IMR-90 (cell line): ENCODE measurements around the gene EBF3. TPM values are rescaled to one million over a fixed set of nuclear protein-coding genes. Genes with fewer than 3 reads are reported as not detected.

Experiments
- ATAC-seq: fragments of 200-7000 bp; cut with Tn5 transposase; 2 replicates; pipeline ENCODE4 v1.9.1; 2020; ENCODE audit warnings: low read depth, mild to moderate bottlenecking, moderate library complexity
- Bru-seq: library from RNA; stranded (reverse); fragments of 400-500 nt; gene quantifications from one replicate; lab custom pipeline; 2021; lab: Mats Ljungman, UMichigan
- BruChase-seq, 2 experiments: library from RNA; stranded (reverse); fragments of 400-500 nt; gene quantifications; one replicate each; lab custom pipeline; 2021; lab: Mats Ljungman, UMichigan
- BruUV-seq: library from RNA; stranded (reverse); fragments of 400-500 nt; replicated peaks from 2 replicates; lab custom pipeline; 2021; lab: Mats Ljungman, UMichigan
- CTCF ChIA-PET: fragments of 300-600 bp; formaldehyde crosslinking; extraction: SDS; loops from one replicate; lab custom pipeline; 2021; ENCODE audit warnings: antibody characterized with exemption; lab: Yijun Ruan, JAX
- POLR2A ChIA-PET: fragments of 300-600 bp; sonication (Branson Sonifier 250); formaldehyde crosslinking; loops from one replicate; lab custom pipeline; 2022; ENCODE audit warnings: antibody characterized with exemption; ENCODE audit not compliant: unreplicated experiment; lab: Charles Lee
- DNase-seq: peaks from one replicate; pipeline ENCODE4 v3.0.0; 2013
- H2AFZ ChIP-seq: replicated peaks from 2 replicates; pipeline ENCODE3; 2013; ENCODE audit warnings: low read length, mild to moderate bottlenecking; ENCODE audit not compliant: poor library complexity
- H2AK5ac ChIP-seq: 2 replicates; pipeline ENCODE4 v1.6.1; 2013; ENCODE audit warnings: low read depth, low read length, inconsistent platforms
- H2AK9ac ChIP-seq: replicated peaks from 2 replicates; pipeline ENCODE3; 2013; ENCODE audit warnings: mild to moderate bottlenecking, low read depth, low read length, moderate library complexity; ENCODE audit not compliant: poor library complexity
- H2BK120ac ChIP-seq: 2 replicates; pipeline ENCODE4 v1.6.1; 2013; ENCODE audit warnings: low read depth, low read length, inconsistent platforms
- H2BK15ac ChIP-seq: 3 replicates; pipeline ENCODE4 v1.6.1; 2013; ENCODE audit warnings: low read depth, low read length, inconsistent platforms
- H2BK20ac ChIP-seq: 2 replicates; pipeline ENCODE4 v1.6.1; 2013; ENCODE audit warnings: low read depth, mild to moderate bottlenecking, inconsistent platforms, low read length, moderate library complexity
- H2BK5ac ChIP-seq: 2 replicates; pipeline ENCODE4 v1.6.1; 2013; ENCODE audit warnings: mild to moderate bottlenecking, low read depth, low read length, inconsistent platforms; ENCODE audit not compliant: poor library complexity, severe bottlenecking
- H3K14ac ChIP-seq: replicated peaks from 2 replicates; pipeline ENCODE4 v1.6.1; 2013; ENCODE audit warnings: low read depth, low read length, inconsistent platforms
- H3K18ac ChIP-seq: 2 replicates; pipeline ENCODE4 v1.6.1; 2013; ENCODE audit warnings: low read depth, low read length, control low read depth
- H3K23ac ChIP-seq: 2 replicates; pipeline ENCODE4 v1.6.1; 2013; ENCODE audit warnings: low read depth, low read length, inconsistent platforms
- H3K27ac ChIP-seq: 2 replicates; pipeline ENCODE4 v1.5.1; 2013; ENCODE audit warnings: mild to moderate bottlenecking, control low read depth, low read length; ENCODE audit not compliant: insufficient read depth
- H3K27me3 ChIP-seq: 2 replicates; pipeline ENCODE4 v1.6.1; 2013; ENCODE audit warnings: low read length; ENCODE audit not compliant: control insufficient read depth, insufficient read depth
- H3K36me3 ChIP-seq: 2 replicates; pipeline ENCODE4 v1.6.1; 2013; ENCODE audit warnings: low read length, mixed read lengths; ENCODE audit not compliant: control insufficient read depth, insufficient read depth
- H3K4ac ChIP-seq: 2 replicates; pipeline ENCODE4 v1.6.1; 2013; ENCODE audit warnings: low read depth, low read length, inconsistent platforms
- H3K4me1 ChIP-seq: 2 replicates; pipeline ENCODE4 v1.6.1; 2013; ENCODE audit warnings: low read length, mixed read lengths; ENCODE audit not compliant: control insufficient read depth, insufficient read depth
- H3K4me2 ChIP-seq: 2 replicates; pipeline ENCODE4 v1.6.1; 2013; ENCODE audit warnings: low read depth, mild to moderate bottlenecking, control low read depth, low read length, moderate library complexity
- H3K4me3 ChIP-seq: 2 replicates; pipeline ENCODE4 v1.5.1; 2013; ENCODE audit warnings: low read depth, mild to moderate bottlenecking, control low read depth, low read length, moderate library complexity; ENCODE audit not compliant: insufficient read depth
- H3K56ac ChIP-seq: 2 replicates; pipeline ENCODE4 v1.6.1; 2013; ENCODE audit warnings: low read length, inconsistent platforms; ENCODE audit not compliant: insufficient read depth; ENCODE audit errors: extremely low read depth
- H3K79me1 ChIP-seq, 2 experiments: 2 replicates each; pipeline ENCODE4 v1.6.1; 2013; ENCODE audit warnings: low read length in 2 of 2, inconsistent platforms in 1 of 2, low read depth in 1 of 2
- H3K9ac ChIP-seq: 2 replicates; pipeline ENCODE4 v1.6.1; 2013; ENCODE audit warnings: low read depth, low read length, control low read depth
- H3K9me1 ChIP-seq: 2 replicates; pipeline ENCODE4 v1.6.1; 2013; ENCODE audit warnings: low read length, inconsistent platforms; ENCODE audit not compliant: insufficient read depth
- H3K9me3 ChIP-seq: 2 replicates; pipeline ENCODE4 v1.6.1; 2013; ENCODE audit warnings: low read length; ENCODE audit not compliant: control insufficient read depth, insufficient read depth
- H4K20me1 ChIP-seq: 2 replicates; pipeline ENCODE4 v1.6.1; 2013; ENCODE audit warnings: low read length, inconsistent platforms; ENCODE audit not compliant: insufficient read depth
- H4K5ac ChIP-seq: 2 replicates; pipeline ENCODE4 v1.6.1; 2013; ENCODE audit warnings: mild to moderate bottlenecking, low read depth, low read length, control low read depth
- H4K8ac ChIP-seq, 2 experiments: 2 replicates each; pipeline ENCODE4 v1.6.1; 2013; ENCODE audit warnings: low read depth in 2 of 2, low read length in 2 of 2, control low read depth in 1 of 2, inconsistent platforms in 1 of 2
- H4K91ac ChIP-seq: 2 replicates; pipeline ENCODE4 v1.6.1; 2013; ENCODE audit warnings: low read depth, low read length, inconsistent platforms; ENCODE audit not compliant: insufficient read depth
- BHLHE40 ChIP-seq: fragments of 150-350 bp; IDR thresholded peaks from 2 replicates; pipeline ENCODE4 v1.6.1; 2016; ENCODE audit warnings: mild to moderate bottlenecking, low read depth, low read length
- CEBPB ChIP-seq: IDR thresholded peaks from 2 replicates; pipeline ENCODE4 v1.6.1; 2012; ENCODE audit warnings: low read depth, low read length, improper control_type of control experiment
- FOS ChIP-seq: fragments of 150-350 bp; IDR thresholded peaks from 2 replicates; pipeline ENCODE4 v1.6.1; 2016; ENCODE audit warnings: low read depth, low read length
- WGBS, 2 experiments: methylation state at CpG; one replicate each; pipeline versions ENCODE4 v1.1.5 to v1.1.7; 2013; ENCODE audit warnings: missing lambda C conversion rate in 2 of 2; ENCODE audit not compliant: insufficient read length in 1 of 2; ENCODE audit errors: extremely low coverage in 2 of 2; 5-methylcytosine and 5-hydroxymethylcytosine counted together
- dilution Hi-C: fragments of 300-500 bp; cut with HindIII; formaldehyde crosslinking; loops from one replicate; pipeline ENCODE4 v1.14.3; 2018; ENCODE audit warnings: low sequenced_read_pairs; ENCODE audit not compliant: unreplicated experiment
- in situ Hi-C: fragments of 300-500 bp; cut with MboI; formaldehyde crosslinking; loops from 3 replicates; pipeline ENCODE4 v1.14.3; 2019; ENCODE audit warnings: low sequenced_read_pairs, inconsistent platforms, mixed read lengths
- intact Hi-C: fragments of 100-400 bp; cut with micrococcal nuclease; formaldehyde crosslinking; loops from 2 replicates; pipeline ENCODE4 v1.10.0; 2022
- long read RNA-seq: library from polyadenylated mRNA; unstranded; transcript quantifications from one replicate; pipeline ENCODE4 v2.0.0, GENCODE V29; 2021; ENCODE audit not compliant: unreplicated experiment
- polyA plus RNA-seq, 3 experiments: library from polyadenylated mRNA; depleted of rRNA; stranded (reverse); fragments of >200 nt; gene quantifications; 2 replicates each; pipeline ENCODE4 v1.2.3, GENCODE V29; 2012; ENCODE audit warnings: low replicate concordance in 1 of 3
- total RNA-seq: library from RNA; depleted of rRNA; stranded (reverse); fragments of >200 nt; gene quantifications from 2 replicates; pipeline ENCODE4 v1.2.3, GENCODE V29; 2012; rRNA removed
- TF ChIP-seq, protein P1 (sequence below): conservative IDR thresholded peaks from 2 replicates; pipeline ENCODE4 v1.5.1; 2012; ENCODE audit warnings: mild to moderate bottlenecking, low read depth, low read length, improper control_type of control experiment

The EBF3 gene
- total RNA-seq (0.36 and 0.56 TPM in 2 replicates), polyA plus RNA-seq (2012; rRNA removed) (0.60 and 0.70 TPM in 2 replicates), Bru-seq, nascent RNA (percentile 75 among the genes with signal in this experiment), BruChase-seq, experiment 1, labeled RNA remaining after a 6-hour chase (percentile 65 among the genes with signal in this experiment), BruChase-seq, experiment 2, labeled RNA remaining after a 2-hour chase (percentile 69 among the genes with signal in this experiment)
- polyA plus RNA-seq (2012; cell fraction: cytosol; rRNA removed), result 0.36 and 0.68 TPM in 2 replicates
- polyA plus RNA-seq (2012; cell fraction: nucleus; rRNA removed; ENCODE audit: low replicate concordance), result 0.94 and 1.00 TPM in 2 replicates
- long read RNA-seq, partial matches to known transcripts, result 2 of 5 reads
- long read RNA-seq, other reads (novel, unspliced or antisense), result 3 of 5 reads

DNA sequence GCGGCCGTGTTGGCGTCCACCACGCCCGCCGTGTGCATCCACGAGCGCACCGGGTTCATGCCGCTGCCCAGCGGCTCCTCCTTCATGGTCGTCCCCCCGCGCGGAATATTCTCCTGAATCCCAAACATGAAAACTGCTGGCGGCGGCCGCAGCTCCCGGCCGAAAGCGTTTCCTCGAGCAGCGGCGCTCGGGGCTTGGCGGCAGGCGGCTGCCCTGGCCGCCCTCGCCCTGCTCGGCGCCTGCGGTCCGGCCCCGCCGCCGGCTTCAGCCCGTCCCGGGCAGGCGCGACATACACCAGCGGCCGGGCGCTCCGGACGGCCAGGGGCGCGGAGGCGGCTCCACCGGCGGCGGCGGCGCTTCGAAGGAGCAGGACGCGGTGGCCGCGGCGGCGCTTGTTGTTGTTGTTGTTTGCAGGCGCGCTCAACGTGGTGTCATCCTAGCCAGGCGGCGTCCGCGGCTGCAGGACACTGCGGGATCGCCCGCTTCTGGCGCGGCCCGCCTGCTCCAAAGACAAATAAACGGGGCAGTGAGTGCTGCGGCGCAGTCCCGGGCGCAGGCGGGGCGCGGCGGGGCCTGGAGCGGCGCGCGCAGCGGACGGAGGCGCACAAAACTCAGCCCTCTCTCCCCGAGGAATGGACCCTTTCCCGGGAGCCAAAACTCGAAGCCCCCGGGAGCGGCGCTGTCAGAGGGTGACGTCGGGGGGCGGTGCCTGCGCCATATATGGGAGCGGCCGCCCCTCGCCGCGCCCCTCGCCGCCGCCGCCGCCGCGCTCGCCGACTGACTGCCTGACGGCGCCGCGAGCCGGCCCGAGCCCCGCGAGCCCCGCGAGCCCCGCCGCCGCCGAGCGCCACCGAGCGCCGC lies at the start of gene EBF3:
EBF3 (minus strand) TSS at position 634 of the 861 bp plus-strand sequence; CDS start at position 128, 506 bp downstream.
- in situ Hi-C loops (no loop called here), dilution Hi-C loops (no loop called here), intact Hi-C loops (loop anchor here (5.0 kb wide), 1 partner anchor 497 kb away; the partner anchor contains the start of gene MGMT)
- H3K4me2 ChIP-seq, result peak within 1 kb of the TSS; percentile 89
- no peak within 1 kb of the TSS for H3K14ac ChIP-seq
- H3K27ac ChIP-seq, result peak within 1 kb of the TSS; percentile 12; the same call in 1 of the 2 replicates
- no peak within 1 kb of the TSS for H4K91ac ChIP-seq
- H3K27me3 ChIP-seq, result peaks cover 74% of the 10 kb centered on the region
- peak within 1 kb of the TSS; percentile 8; the same call in 1 of the 2 replicates for H3K9ac ChIP-seq
- no peak within 1 kb of the TSS for H2AK5ac ChIP-seq
- POLR2A ChIA-PET, result interaction anchor here (0.6 kb wide), 1 partner anchor 170 kb away, joined by 3 read pairs; no protein-coding TSS in a partner anchor
- TF ChIP-seq BHLHE40 (no peak), FOS (no peak), CEBPB (no peak)
- TF ChIP-seq, protein P1, sequence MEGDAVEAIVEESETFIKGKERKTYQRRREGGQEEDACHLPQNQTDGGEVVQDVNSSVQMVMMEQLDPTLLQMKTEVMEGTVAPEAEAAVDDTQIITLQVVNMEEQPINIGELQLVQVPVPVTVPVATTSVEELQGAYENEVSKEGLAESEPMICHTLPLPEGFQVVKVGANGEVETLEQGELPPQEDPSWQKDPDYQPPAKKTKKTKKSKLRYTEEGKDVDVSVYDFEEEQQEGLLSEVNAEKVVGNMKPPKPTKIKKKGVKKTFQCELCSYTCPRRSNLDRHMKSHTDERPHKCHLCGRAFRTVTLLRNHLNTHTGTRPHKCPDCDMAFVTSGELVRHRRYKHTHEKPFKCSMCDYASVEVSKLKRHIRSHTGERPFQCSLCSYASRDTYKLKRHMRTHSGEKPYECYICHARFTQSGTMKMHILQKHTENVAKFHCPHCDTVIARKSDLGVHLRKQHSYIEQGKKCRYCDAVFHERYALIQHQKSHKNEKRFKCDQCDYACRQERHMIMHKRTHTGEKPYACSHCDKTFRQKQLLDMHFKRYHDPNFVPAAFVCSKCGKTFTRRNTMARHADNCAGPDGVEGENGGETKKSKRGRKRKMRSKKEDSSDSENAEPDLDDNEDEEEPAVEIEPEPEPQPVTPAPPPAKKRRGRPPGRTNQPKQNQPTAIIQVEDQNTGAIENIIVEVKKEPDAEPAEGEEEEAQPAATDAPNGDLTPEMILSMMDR, result no peak
- DNase-seq (peak; percentile 50), ATAC-seq (peak; percentile 87)
- no peak within 1 kb of the TSS for H3K56ac ChIP-seq
- no peaks in the 10 kb centered on the region for H3K36me3 ChIP-seq
- peak within 1 kb of the TSS; percentile 85 for H2AFZ ChIP-seq
- H3K4me3 ChIP-seq, result peak within 1 kb of the TSS; percentile 39
- no peak within 1 kb of the TSS for H4K5ac ChIP-seq
- CTCF ChIA-PET, result no interaction called here
- no peak within 1 kb of the TSS for H3K23ac ChIP-seq
- peak within 1 kb of the TSS; percentile 75 for H2AK9ac ChIP-seq
- no peaks in the 10 kb centered on the region; the same call in 1 of the 2 replicates for H3K4me1 ChIP-seq
- H2BK15ac ChIP-seq, result no peak within 1 kb of the TSS
- WGBS, 2 experiments, result 1% methylated on average over 48 of the region's 131 CpGs; no CpG with 5 or more reads in 1 of the 2 experiments
- no peak within 1 kb of the TSS for H2BK20ac ChIP-seq
- no peak within 1 kb of the TSS for H2BK5ac ChIP-seq
- H2BK120ac ChIP-seq, result no peak within 1 kb of the TSS
- no peak within 1 kb of the TSS for H4K8ac ChIP-seq
- H3K9me1 ChIP-seq, result no peaks in the 10 kb centered on the region
- H3K18ac ChIP-seq, result no peak within 1 kb of the TSS
- H3K79me1 ChIP-seq, result no peaks in the 10 kb centered on the region
- BruUV-seq, result TSS peak; percentile 95
- H4K20me1 ChIP-seq, result no peaks in the 10 kb centered on the region
- no peak within 1 kb of the TSS for H3K4ac ChIP-seq
- no peaks in the 10 kb centered on the region for H3K9me3 ChIP-seq
